MM.1S (cell line): ENCODE measurements around the gene AUTS2.

Experiments used
- DNase-seq: peaks from one replicate; pipeline ENCODE4 v3.0.0-alpha.2; 2015
- H2AFZ ChIP-seq: fragments of 300-600 bp; sonication (generic); 2 replicates; pipeline ENCODE4 v1.6.0; 2016; ENCODE audit warnings: antibody characterized with exemption, low read length
- H3F3A ChIP-seq: fragments of 300-600 bp; sonication (generic); 2 replicates; pipeline ENCODE4 v1.6.1; 2016; ENCODE audit warnings: mild to moderate bottlenecking, antibody characterized with exemption, low read length, moderate library complexity, mixed read lengths; ENCODE audit not compliant: insufficient read depth
- H3K27ac ChIP-seq: fragments of 300-600 bp; sonication (generic); 2 replicates; pipeline ENCODE4 v1.5.1; 2016; ENCODE audit warnings: mild to moderate bottlenecking, low read length
- H3K27me3 ChIP-seq: fragments of 300-600 bp; sonication (generic); replicated peaks from 2 replicates; pipeline ENCODE4 v1.6.0; 2016; ENCODE audit warnings: low read length; ENCODE audit not compliant: insufficient read depth
- H3K36me3 ChIP-seq: fragments of 300-600 bp; sonication (generic); replicated peaks from 2 replicates; pipeline ENCODE4 v1.6.1; 2016; ENCODE audit warnings: mild to moderate bottlenecking, low read length, mixed read lengths; ENCODE audit not compliant: insufficient read depth
- H3K4me1 ChIP-seq: fragments of 300-600 bp; sonication (generic); 2 replicates; pipeline ENCODE4 v1.6.1; 2016; ENCODE audit warnings: low read length, mixed read lengths
- H3K4me2 ChIP-seq: fragments of 300-600 bp; sonication (generic); 2 replicates; pipeline ENCODE4 v1.6.0; 2016; ENCODE audit warnings: low read depth, low read length
- H3K4me3 ChIP-seq: fragments of 300-600 bp; sonication (generic); 2 replicates; pipeline ENCODE4 v1.5.1; 2016; ENCODE audit warnings: low read length, mixed read lengths
- H3K79me2 ChIP-seq: fragments of 300-600 bp; sonication (generic); 2 replicates; pipeline ENCODE4 v1.6.1; 2016; ENCODE audit warnings: mixed run types, low read length, mixed read lengths
- H3K9ac ChIP-seq: fragments of 300-600 bp; sonication (generic); 2 replicates; pipeline ENCODE4 v1.6.1; 2016; ENCODE audit warnings: low read length, mixed read lengths
- H3K9me2 ChIP-seq: fragments of 300-600 bp; sonication (generic); replicated peaks from 2 replicates; pipeline ENCODE4 v1.6.1; 2016; ENCODE audit warnings: mild to moderate bottlenecking, low read length, mixed read lengths; ENCODE audit not compliant: insufficient read depth
- H3K9me3 ChIP-seq: fragments of 300-600 bp; sonication (generic); replicated peaks from 2 replicates; pipeline ENCODE4 v1.6.1; 2016; ENCODE audit warnings: mild to moderate bottlenecking, low read length, mixed read lengths; ENCODE audit not compliant: insufficient read depth
- H4K20me1 ChIP-seq: fragments of 300-600 bp; sonication (generic); 2 replicates; pipeline ENCODE4 v1.6.1; 2016; ENCODE audit warnings: mild to moderate bottlenecking, low read length, moderate library complexity, mixed read lengths; ENCODE audit not compliant: insufficient read depth
- EZH2 ChIP-seq: fragments of 300-600 bp; sonication (generic); optimal IDR thresholded peaks from 2 replicates; pipeline ENCODE3; 2017; ENCODE audit warnings: low read depth, mild to moderate bottlenecking, antibody characterized with exemption, low read length, mixed read lengths
- EZH2phosphoT487 ChIP-seq: fragments of 300-600 bp; sonication (generic); IDR thresholded peaks from 2 replicates; pipeline ENCODE4 v1.6.1; 2018; ENCODE audit warnings: antibody characterized with exemption, low read length
- TF ChIP-seq, protein P1 (sequence below): fragments of 300-600 bp; sonication (generic); IDR thresholded peaks from 2 replicates; pipeline ENCODE4 v1.5.1; 2016; ENCODE audit warnings: antibody characterized with exemption, low read length, mixed read lengths

The AUTS2 gene

DNA sequence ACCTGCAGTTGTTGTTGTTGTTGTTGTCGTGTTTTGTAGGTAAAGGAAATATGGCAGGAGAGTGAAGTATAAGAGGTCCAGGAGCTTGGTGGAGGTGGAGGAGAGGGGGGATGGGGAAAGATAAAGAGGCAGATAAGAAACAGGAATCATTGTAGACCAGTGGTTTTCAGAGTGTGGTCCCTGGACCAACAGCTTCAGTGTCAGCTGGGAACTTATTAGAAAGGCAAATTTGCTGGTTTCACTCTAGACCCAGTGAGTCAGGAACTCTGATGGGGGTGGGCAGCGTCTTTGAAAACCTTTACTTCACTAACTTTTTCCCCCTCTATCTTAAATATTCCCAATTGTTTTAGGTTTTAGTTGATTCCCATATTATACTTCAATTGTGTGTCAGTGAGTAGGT, 241.5 kb downstream of the AUTS2 start:
- no peak overlapping the region for H3K4me3 ChIP-seq
- H4K20me1 ChIP-seq: no peaks in the 10 kb centered on the region
- H3F3A ChIP-seq: no peaks in the 10 kb centered on the region
- H3K27ac ChIP-seq: no peak overlapping the region
- H3K9me2 ChIP-seq: no peaks in the 10 kb centered on the region
- no peak for DNase-seq
- no peaks in the 10 kb centered on the region for H3K27me3 ChIP-seq
- no peaks in the 10 kb centered on the region for H3K9me3 ChIP-seq
- no peak overlapping the region for H3K9ac ChIP-seq
- H2AFZ ChIP-seq: no peak overlapping the region
- no peaks in the 10 kb centered on the region for H3K4me1 ChIP-seq
- H3K79me2 ChIP-seq: no peaks in the 10 kb centered on the region
- no peaks in the 10 kb centered on the region for H3K36me3 ChIP-seq
- TF ChIP-seq EZH2: no peak
- TF ChIP-seq, protein P1, sequence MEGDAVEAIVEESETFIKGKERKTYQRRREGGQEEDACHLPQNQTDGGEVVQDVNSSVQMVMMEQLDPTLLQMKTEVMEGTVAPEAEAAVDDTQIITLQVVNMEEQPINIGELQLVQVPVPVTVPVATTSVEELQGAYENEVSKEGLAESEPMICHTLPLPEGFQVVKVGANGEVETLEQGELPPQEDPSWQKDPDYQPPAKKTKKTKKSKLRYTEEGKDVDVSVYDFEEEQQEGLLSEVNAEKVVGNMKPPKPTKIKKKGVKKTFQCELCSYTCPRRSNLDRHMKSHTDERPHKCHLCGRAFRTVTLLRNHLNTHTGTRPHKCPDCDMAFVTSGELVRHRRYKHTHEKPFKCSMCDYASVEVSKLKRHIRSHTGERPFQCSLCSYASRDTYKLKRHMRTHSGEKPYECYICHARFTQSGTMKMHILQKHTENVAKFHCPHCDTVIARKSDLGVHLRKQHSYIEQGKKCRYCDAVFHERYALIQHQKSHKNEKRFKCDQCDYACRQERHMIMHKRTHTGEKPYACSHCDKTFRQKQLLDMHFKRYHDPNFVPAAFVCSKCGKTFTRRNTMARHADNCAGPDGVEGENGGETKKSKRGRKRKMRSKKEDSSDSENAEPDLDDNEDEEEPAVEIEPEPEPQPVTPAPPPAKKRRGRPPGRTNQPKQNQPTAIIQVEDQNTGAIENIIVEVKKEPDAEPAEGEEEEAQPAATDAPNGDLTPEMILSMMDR: no peak
- TF ChIP-seq EZH2phosphoT487: no peak
- no peak overlapping the region for H3K4me2 ChIP-seq

DNA sequence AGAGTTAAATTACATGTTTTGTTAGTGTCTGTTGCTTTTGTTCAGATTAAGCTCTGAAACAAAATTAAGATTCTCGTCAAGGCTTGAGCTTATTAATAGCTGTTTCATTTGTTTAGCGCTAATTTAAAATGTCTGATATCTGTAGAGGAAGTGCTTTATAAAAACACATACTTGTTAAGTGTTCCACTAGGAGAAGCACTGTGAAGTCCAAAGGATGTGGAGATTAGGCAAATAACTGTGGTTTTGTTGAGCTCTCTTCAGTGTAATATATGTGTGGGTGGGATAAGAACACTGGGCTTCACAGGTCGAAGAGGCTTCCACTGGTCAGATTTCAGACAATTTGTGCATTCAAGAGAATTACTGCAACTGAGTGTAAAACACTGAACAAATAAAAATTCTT, 242.0 kb downstream of the AUTS2 start:
- Histone ChIP-seq H4K20me1 (no peaks in the 10 kb centered on the region), H3K27me3 (no peaks in the 10 kb centered on the region), H3K9me2 (no peaks in the 10 kb centered on the region), H3K4me2 (no peak overlapping the region), H3K27ac (no peak overlapping the region), H3F3A (no peaks in the 10 kb centered on the region), H3K36me3 (no peaks in the 10 kb centered on the region), H3K4me3 (no peak overlapping the region), H3K9ac (no peak overlapping the region), H3K4me1 (no peaks in the 10 kb centered on the region), H3K9me3 (no peaks in the 10 kb centered on the region), H3K79me2 (no peaks in the 10 kb centered on the region), H2AFZ (no peak overlapping the region)
- TF ChIP-seq, protein P1: no peak
- no peak for TF ChIP-seq EZH2phosphoT487
- no peak for TF ChIP-seq EZH2
- DNase-seq: no peak

DNA sequence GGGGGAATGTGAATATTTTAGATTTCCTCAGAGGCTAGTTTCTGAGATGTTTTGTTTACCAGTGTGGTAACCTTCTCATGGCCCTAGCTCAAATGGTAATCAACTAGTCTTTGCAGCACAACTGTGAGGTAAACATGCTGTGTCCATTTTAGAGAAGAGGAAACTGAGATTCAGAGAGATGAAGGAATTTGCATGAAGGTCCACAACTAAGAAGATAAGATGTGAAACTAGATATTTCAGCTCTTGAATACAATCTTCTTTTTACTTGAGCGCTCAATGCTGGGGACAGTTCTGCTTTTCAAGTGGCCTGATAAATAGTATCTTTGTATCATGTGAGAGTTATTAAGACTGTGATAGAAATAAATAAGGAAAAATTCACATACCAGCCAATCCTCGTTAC, 245.4 kb downstream of the AUTS2 start:
- TF ChIP-seq EZH2 (no peak), EZH2phosphoT487 (no peak)
- Histone ChIP-seq H3K4me2 (no peak overlapping the region), H3K4me1 (no peaks in the 10 kb centered on the region)

DNA sequence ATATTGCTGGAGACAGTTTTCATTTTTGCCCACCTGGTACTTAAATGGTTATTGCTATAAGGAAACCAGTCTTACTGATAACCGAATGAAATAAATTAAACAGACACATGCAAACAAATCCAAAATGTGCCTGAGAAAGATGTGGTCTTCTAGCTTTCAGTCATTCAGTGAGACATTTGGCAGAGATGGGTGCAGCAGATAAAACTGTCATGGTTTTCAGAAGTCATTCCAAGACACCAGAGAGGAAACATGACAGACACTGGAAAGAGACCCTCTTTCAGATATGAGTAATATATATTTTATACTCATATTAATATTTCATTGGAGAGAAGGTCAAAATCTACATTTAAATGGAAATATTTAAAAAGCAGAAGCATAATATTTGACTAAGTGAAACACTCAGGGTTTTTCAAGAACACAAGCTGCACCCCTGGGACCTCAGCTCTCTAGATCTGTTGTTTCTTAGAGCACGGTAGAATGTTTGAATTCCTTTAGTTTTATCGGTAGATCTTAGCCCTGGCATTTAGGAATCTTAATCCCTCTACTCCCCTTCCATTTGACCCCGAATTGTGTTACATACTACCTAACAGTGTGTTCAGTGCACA, 246.1 kb downstream of the AUTS2 start:
- H3K9me3 ChIP-seq: no peaks in the 10 kb centered on the region
- no peak for TF ChIP-seq EZH2phosphoT487
- TF ChIP-seq, protein P1: no peak
- no peak for TF ChIP-seq EZH2
- no peaks in the 10 kb centered on the region for H3K27me3 ChIP-seq
- no peak for DNase-seq
- H2AFZ ChIP-seq: no peak overlapping the region
- no peaks in the 10 kb centered on the region for H3K36me3 ChIP-seq
- no peak overlapping the region for H3K9ac ChIP-seq
- H3K4me3 ChIP-seq: no peak overlapping the region
- no peaks in the 10 kb centered on the region for H4K20me1 ChIP-seq
- no peaks in the 10 kb centered on the region for H3F3A ChIP-seq
- H3K27ac ChIP-seq: no peak overlapping the region
- H3K9me2 ChIP-seq: no peaks in the 10 kb centered on the region
- no peaks in the 10 kb centered on the region for H3K79me2 ChIP-seq
- no peaks in the 10 kb centered on the region for H3K4me1 ChIP-seq
- H3K4me2 ChIP-seq: no peak overlapping the region

More for the DNA sequence above, 245.4 kb downstream of the AUTS2 start:
- Histone ChIP-seq H2AFZ (no peak overlapping the region), H3K4me3 (no peak overlapping the region), H3K9me2 (no peaks in the 10 kb centered on the region), H4K20me1 (no peaks in the 10 kb centered on the region), H3K9me3 (no peaks in the 10 kb centered on the region), H3F3A (no peaks in the 10 kb centered on the region), H3K36me3 (no peaks in the 10 kb centered on the region), H3K9ac (no peak overlapping the region), H3K27me3 (no peaks in the 10 kb centered on the region), H3K27ac (no peak overlapping the region), H3K79me2 (no peaks in the 10 kb centered on the region)
- DNase-seq: no peak
